HG03175 (cell line): ENCODE measurements around the gene CFAP65.

Experiments used
- ATAC-seq: cut with Tn5 transposase; IDR thresholded peaks from one replicate; pipeline ENCODE4 v1.9.1; 2021; ENCODE audit warnings: mild to moderate bottlenecking, moderate library complexity; ENCODE audit not compliant: unreplicated experiment

The CFAP65 gene, protein sequence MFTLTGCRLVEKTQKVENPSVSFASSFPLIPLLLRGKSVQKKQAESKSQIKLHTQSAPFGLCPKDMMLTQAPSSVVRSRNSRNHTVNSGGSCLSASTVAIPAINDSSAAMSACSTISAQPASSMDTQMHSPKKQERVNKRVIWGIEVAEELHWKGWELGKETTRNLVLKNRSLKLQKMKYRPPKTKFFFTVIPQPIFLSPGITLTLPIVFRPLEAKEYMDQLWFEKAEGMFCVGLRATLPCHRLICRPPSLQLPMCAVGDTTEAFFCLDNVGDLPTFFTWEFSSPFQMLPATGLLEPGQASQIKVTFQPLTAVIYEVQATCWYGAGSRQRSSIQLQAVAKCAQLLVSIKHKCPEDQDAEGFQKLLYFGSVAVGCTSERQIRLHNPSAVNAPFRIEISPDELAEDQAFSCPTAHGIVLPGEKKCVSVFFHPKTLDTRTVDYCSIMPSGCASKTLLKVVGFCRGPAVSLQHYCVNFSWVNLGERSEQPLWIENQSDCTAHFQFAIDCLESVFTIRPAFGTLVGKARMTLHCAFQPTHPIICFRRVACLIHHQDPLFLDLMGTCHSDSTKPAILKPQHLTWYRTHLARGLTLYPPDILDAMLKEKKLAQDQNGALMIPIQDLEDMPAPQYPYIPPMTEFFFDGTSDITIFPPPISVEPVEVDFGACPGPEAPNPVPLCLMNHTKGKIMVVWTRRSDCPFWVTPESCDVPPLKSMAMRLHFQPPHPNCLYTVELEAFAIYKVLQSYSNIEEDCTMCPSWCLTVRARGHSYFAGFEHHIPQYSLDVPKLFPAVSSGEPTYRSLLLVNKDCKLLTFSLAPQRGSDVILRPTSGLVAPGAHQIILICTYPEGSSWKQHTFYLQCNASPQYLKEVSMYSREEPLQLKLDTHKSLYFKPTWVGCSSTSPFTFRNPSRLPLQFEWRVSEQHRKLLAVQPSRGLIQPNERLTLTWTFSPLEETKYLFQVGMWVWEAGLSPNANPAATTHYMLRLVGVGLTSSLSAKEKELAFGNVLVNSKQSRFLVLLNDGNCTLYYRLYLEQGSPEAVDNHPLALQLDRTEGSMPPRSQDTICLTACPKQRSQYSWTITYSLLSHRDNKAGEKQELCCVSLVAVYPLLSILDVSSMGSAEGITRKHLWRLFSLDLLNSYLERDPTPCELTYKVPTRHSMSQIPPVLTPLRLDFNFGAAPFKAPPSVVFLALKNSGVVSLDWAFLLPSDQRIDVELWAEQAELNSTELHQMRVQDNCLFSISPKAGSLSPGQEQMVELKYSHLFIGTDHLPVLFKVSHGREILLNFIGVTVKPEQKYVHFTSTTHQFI (N-terminal part only)

GRCh38 chr2:219041252-219041651, at the start of gene CFAP65:
CFAP65 (minus strand) TSS chr2:219041516; CDS start chr2:219039048, 2,468 bp downstream.
- ATAC-seq = no peak

DNA sequence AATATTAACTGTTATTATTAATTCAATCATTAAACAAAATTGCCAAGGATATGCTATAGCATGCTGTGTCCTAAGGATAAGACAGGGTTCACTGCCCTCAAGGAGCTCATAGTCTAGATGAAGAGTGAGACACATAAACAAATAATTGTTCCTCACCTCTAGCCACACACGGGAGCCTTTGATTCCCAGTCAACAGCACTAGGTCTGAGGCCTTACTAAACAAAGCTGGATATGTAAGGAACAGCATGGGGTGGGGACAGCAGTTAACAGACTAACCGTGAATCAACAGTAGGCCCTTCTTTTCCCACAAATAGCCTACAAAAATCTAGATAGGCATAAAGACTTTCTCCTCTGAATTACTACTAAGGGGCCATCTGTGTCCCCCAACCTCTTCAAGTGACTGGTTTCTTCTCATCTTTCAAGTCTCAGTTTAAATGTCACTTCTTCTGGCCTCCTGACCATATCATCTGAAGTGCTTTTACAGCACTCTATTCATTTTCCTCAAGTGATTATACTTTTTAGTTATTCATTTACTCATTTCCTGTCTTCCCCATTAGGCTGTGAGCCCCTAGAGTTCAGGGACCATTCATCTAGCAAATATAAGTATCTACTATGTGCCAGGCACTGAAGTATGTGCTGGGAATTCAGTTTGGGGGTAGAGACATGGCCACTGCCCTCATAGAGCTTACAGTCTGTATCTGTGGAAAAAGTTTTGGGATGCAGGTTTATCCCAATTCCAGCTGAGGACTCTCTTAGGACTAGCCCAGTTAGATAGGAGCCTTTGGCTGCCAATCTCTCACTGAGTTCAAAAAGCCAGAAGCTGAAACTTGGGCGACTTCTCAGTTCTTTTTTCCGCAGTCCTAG, 49.4 kb upstream of the CFAP65 start:
- no peak for ATAC-seq

DNA sequence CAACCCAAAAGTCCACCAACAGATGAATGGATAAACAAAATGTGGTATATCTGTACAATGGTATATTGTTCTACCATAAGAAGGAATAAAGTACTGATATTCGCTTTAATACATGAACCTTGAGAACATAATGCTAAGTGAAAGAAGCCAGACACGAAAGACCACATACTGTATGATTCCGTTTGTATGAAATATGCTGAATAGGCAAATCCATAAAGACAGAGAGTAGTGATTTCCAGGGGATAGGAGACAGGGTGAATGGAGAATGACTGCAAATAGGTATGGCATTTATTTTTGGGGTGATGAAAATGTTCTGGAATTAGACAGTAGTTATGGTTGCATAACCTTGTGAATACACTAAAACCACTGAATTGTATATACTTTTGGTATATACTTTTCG, 48.0 kb upstream of the CFAP65 start:
- no peak for ATAC-seq

DNA sequence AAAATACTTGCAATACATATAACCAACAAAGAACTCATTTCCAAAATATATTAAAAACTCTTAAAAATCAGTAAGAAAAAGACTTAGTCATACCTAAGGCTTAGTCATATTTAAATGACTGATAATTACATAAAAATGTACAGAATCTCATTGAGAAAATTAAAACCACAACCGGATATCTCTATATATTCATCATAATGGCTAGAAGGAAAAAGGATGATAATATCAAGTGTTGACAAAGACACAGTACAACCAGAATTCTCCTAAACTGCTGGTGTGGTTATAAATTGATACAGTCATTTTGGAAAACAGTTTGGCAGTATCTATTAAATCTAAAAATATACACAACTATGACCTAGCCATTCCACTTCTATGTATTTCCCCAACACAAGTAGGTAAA, 46.5 kb upstream of the CFAP65 start:
- ATAC-seq = no peak

- no peak for ATAC-seq
Measured at GRCh38 chr2:219087361-219087760, 46.0 kb upstream of the CFAP65 start.

GRCh38 chr2:219086196-219086595, 44.9 kb upstream of the CFAP65 start:
- no peak for ATAC-seq

GRCh38 chr2:219084791-219085190, 43.5 kb upstream of the CFAP65 start:
- ATAC-seq = no peak

GRCh38 chr2:219082332-219082958, 41.1 kb upstream of the CFAP65 start:
- ATAC-seq = no peak

DNA sequence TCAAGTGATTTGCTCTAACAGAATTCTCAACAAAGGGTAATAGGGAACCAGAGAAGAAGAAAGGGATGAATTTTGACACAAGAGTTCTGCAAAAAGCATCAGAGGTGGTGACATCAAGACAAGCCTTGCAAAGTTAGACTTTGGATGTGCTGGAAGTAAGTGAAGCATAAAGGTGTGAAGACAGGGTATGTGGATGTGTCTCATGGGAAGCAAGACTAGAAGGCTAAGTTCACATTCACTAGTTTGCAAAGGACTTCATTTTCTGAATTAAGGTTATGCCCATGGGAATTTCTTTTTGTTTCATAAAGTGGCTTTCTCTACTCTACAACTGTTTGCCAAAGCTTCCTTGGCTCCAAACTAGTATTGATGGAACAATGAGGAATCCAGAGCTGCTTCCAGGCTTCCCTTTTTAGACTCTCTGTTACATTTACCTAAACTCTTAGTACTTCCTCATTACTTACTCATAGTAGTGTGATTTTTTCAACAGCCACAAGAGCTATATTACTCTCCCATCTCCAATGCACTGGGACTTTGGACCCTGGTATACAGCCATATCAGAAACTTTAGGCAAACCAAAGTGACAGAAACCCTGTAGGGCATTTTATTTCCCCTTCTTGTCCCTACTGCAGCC, 40.5 kb upstream of the CFAP65 start:
- peak; percentile 57 for ATAC-seq

- no peak for ATAC-seq
Measured at GRCh38 chr2:219081096-219081495, 39.8 kb upstream of the CFAP65 start.

- ATAC-seq = no peak
Measured at GRCh38 chr2:219079417-219079816, 38.1 kb upstream of the CFAP65 start.

DNA sequence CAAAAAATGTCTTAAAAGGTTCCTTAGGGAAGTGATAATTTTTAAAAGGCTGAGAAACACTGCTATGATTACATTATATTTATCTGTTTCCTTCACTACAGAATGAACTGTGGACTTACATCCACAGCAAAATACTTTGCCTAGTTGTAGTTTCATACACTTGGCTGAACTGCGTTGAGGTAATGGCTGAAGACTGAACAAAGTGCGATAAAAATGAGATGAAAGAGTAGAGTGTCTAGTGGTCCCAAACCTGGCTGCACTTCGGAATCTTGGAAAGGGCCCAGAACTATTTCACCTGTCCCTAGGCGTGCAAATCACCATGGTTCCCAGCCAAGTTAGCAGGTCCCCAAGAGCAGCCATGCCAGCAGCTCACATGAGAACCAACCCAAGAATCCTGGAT, 37.6 kb upstream of the CFAP65 start:
- no peak for ATAC-seq

DNA sequence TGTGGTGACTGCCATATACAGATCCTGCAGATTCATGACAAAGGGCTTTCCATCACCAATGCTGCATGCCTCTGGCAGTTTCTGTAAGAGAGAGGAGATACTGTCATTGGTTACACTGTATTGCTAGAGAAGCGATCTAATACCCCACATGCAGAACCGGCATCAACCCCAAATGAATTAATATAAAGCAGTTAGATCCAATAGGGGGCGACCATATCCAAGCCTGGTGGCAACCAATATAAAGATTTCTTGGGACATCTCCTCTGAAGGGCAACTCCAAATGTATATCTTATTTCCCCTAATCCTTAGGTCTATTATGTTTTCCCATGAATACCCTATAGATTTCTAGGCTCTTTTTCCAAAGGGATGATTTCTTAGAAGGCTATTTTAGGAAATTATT, 36.8 kb upstream of the CFAP65 start:
- no peak for ATAC-seq

GRCh38 chr2:219076253-219076652, 34.9 kb upstream of the CFAP65 start:
- ATAC-seq = no peak

DNA sequence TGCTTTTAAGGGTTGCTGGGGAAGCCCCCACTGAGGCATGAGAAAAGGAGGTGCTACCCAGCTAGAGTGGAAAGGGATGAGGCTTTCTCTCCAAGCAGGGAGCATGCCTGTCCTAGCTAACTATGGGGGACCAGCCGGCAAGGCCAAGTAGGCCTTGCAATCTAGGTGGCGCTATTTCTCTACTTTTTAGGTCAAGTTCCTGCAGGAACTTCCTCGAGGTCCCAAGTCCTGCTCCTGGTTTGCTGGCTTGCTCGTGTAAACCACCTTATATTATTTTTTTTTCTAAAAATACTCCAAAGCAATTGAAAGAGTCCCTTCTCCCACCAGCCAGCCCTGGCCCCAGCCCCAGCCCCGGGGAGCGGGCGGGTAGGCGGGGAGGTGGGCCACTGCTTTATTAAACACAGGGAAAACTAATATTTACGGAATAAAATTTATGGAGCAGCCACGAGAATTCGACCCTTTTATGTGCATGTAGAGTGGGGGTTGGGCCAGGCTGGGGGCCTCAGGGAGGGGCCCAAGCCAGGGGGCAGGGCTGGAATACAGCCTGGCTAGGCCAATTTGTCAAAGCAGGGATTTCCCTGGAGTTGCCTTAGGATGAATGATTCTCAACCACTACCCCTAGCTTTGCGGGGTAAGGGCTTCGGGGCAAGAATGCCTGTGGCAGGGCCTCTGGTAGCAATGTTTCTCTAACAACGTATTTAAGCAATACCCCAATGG, 32.3 kb upstream of the CFAP65 start:
- ATAC-seq = no peak

GRCh38 chr2:219072741-219073250, 31.5 kb upstream of the CFAP65 start:
- ATAC-seq = no peak

DNA sequence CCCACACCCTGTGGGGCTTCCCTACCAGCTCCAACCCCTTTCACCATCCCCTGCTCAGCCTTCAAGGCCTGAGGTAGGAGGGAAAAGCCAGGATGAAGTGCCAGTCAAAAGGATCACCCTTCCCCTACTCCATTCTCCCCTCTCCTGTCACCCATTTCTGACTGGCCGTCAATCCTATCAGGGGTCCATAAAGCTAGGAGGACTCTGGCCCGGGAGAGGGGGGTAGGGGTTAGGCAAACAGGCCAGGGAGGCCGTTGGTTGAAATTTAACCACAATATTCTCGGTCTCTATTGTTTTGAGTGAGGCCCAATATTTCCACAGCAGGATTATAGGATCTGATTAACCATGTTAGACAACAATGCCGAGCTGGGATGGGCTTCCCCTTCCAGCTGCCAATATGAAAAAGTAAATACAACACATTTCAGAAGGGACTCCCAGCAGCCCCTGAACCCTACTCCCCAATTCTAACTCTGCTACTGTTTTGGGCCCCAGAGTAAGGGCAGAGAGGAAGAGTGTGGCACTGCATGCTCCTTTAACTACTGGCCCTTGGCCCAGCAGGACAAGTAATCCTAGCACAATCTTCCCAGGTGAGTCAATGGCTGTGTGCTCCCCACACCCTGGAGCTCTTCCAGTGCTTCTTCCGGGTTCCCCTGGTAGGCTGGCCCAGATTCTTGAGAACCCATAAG, 30.0 kb upstream of the CFAP65 start:
- ATAC-seq = no peak

DNA sequence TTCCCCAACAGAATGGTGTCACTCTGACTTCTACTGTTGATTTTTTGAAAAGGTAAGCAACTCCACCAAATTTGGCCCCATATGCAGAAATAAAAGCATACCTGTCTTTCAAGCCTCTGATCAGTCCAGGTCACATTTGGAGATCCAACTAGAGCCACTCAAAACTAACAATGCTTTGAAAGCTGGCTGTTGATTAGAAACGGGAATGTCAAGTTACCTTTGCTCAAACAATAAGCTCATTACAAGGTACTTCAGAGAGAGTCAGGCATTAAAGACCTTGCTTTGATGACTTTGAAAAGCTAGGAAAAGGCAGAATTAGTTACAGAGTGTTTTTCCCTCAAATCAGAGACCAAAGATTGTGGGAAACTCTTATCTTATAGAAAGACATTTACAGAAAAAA, 24.2 kb upstream of the CFAP65 start:
- no peak for ATAC-seq
